ENCODE results near the gene TUBB4B.
A peak's percentile ranks its signal among the peaks of the same experiment; 100 is the strongest.

Gene TUBB4B
- total RNA-seq: 120 to 450 (median 311) reads per million in 3 experiments

GRCh38 chr9:137240841-137241489 lies at the start of gene TUBB4B:
TUBB4B (plus strand) TSS chr9:137241287; CDS start chr9:137241361, 74 bp downstream.
- peak; percentile 99 for DNase-seq

GRCh38 chr9:137191691-137192447 lies 49.2 kb upstream of the TUBB4B start:
- DNase-seq: no peak

- no peak for DNase-seq
Measured at GRCh38 chr9:137192448-137192780, 48.7 kb upstream of the TUBB4B start.

- no peak for DNase-seq
Measured at GRCh38 chr9:137192859-137193258, 48.2 kb upstream of the TUBB4B start.

- no peak for DNase-seq
Measured at GRCh38 chr9:137193771-137194170, 47.3 kb upstream of the TUBB4B start.

GRCh38 chr9:137194388-137194787 lies 46.7 kb upstream of the TUBB4B start:
- DNase-seq: no peak

- DNase-seq: no peak
Measured at GRCh38 chr9:137194909-137195308, 46.2 kb upstream of the TUBB4B start.

- no peak for DNase-seq
Measured at GRCh38 chr9:137195525-137196220, 45.4 kb upstream of the TUBB4B start.

GRCh38 chr9:137198051-137198901 lies 42.8 kb upstream of the TUBB4B start:
- no peak for DNase-seq

GRCh38 chr9:137198902-137199283 lies 42.2 kb upstream of the TUBB4B start:
- no peak for DNase-seq

- no peak for DNase-seq
Measured at GRCh38 chr9:137199411-137200121, 41.5 kb upstream of the TUBB4B start.

- peak; percentile 97 for DNase-seq
Measured at GRCh38 chr9:137200311-137201204, 40.5 kb upstream of the TUBB4B start, which contains the start of gene TPRN. TPRN (minus strand) TSS chr9:137200741; CDS start chr9:137200711, 30 bp downstream.

- no peak for DNase-seq
Measured at GRCh38 chr9:137201205-137201868, 39.8 kb upstream of the TUBB4B start.

GRCh38 chr9:137202966-137203365 lies 38.1 kb upstream of the TUBB4B start:
- DNase-seq: no peak

- DNase-seq: no peak
Measured at GRCh38 chr9:137204731-137205125, 36.4 kb upstream of the TUBB4B start.

GRCh38 chr9:137205126-137206069 lies 35.7 kb upstream of the TUBB4B start, which contains the start of the genes NDOR1 and TMEM203:
NDOR1 (plus strand) TSS chr9:137205700; CDS start chr9:137205778, 78 bp downstream.
TMEM203 (minus strand) TSS chr9:137205648; CDS start chr9:137205414, 234 bp downstream.
- DNase-seq: peak; percentile 89

GRCh38 chr9:137206602-137207001 lies 34.5 kb upstream of the TUBB4B start:
- DNase-seq: no peak

GRCh38 chr9:137211532-137211931 lies 29.6 kb upstream of the TUBB4B start:
- DNase-seq: no peak

- DNase-seq: no peak
Measured at GRCh38 chr9:137212520-137212919, 28.6 kb upstream of the TUBB4B start.

All from central memory CD4-positive, alpha-beta T cell (primary cell).